ENCODE measurements around the gene PTPRK. TPM values are rescaled to one million over a fixed set of nuclear protein-coding genes. Genes with fewer than 3 reads are reported as not detected.

Gene PTPRK
- total RNA-seq, 1 experiment from 2014 or later: 94.4 TPM

GRCh38 chr6:128363020-128363813, 157.2 kb downstream of the PTPRK start:
- H3K4me1 ChIP-seq: peaks cover 59% of the 10 kb centered on the region
- no peaks in the 10 kb centered on the region for H3K36me3 ChIP-seq (ENCODE audit: control insufficient read depth, insufficient read depth, low read length)
- no peaks in the 10 kb centered on the region for H3K27me3 Mint-ChIP-seq (ENCODE audit: insufficient read depth, unreplicated experiment)
- no peak overlapping the region for H3K4me3 Mint-ChIP-seq (ENCODE audit: unreplicated experiment)
- no peaks in the 10 kb centered on the region for H3K9me3 Mint-ChIP-seq (ENCODE audit: unreplicated experiment)
- intact Hi-C loops (cut with micrococcal nuclease; ENCODE audit: unreplicated experiment): no loop called here
- no peaks in the 10 kb centered on the region for H3K9me3 ChIP-seq
- peaks cover 44% of the 10 kb centered on the region for H3K4me1 Mint-ChIP-seq (ENCODE audit: low read depth, unreplicated experiment)
- ChIA-PET POLR2A (no interaction called here), CTCF (no interaction called here)
- TF ChIP-seq CTCF (IDR thresholded peaks at IDR 0.05; ENCODE audit: insufficient read depth in 1 of 2, low read depth in 1 of 2, low read length in 1 of 2, severe bottlenecking in 1 of 2, unreplicated experiment in 1 of 2): no peak
- DNase-seq: no peak
- H3K27me3 ChIP-seq (replicated peaks; ENCODE audit: control insufficient read depth, insufficient read depth, low read length): no peaks in the 10 kb centered on the region
- H3K27ac Mint-ChIP-seq (ENCODE audit: unreplicated experiment): peak overlapping the region; percentile 78
- H3K4me3 ChIP-seq (ENCODE audit: low read depth, low read length): no peak overlapping the region
- BruUV-seq (replicated peaks): no TSS peak
- H3K36me3 Mint-ChIP-seq (ENCODE audit: insufficient read depth, unreplicated experiment): no peaks in the 10 kb centered on the region

GRCh38 chr6:128361378-128361777, 159.0 kb downstream of the PTPRK start:
- H3K27me3 ChIP-seq (replicated peaks; ENCODE audit: control insufficient read depth, insufficient read depth, low read length): no peaks in the 10 kb centered on the region
- BruUV-seq (replicated peaks): no TSS peak
- Mint-ChIP-seq H3K27ac (ENCODE audit: unreplicated experiment) (no peak overlapping the region), H3K4me1 (ENCODE audit: low read depth, unreplicated experiment) (peaks cover 36% of the 10 kb centered on the region), H3K27me3 (ENCODE audit: insufficient read depth, unreplicated experiment) (no peaks in the 10 kb centered on the region), H3K4me3 (ENCODE audit: unreplicated experiment) (no peak overlapping the region), H3K36me3 (ENCODE audit: insufficient read depth, unreplicated experiment) (no peaks in the 10 kb centered on the region), H3K9me3 (ENCODE audit: unreplicated experiment) (no peaks in the 10 kb centered on the region)
- POLR2A ChIA-PET: no interaction called here
- no peak for TF ChIP-seq CTCF (IDR thresholded peaks at IDR 0.05; ENCODE audit: insufficient read depth in 1 of 2, low read depth in 1 of 2, low read length in 1 of 2, severe bottlenecking in 1 of 2, unreplicated experiment in 1 of 2)
- H3K4me3 ChIP-seq (ENCODE audit: low read depth, low read length): no peak overlapping the region
- no peak for DNase-seq
- no peaks in the 10 kb centered on the region for H3K36me3 ChIP-seq (ENCODE audit: control insufficient read depth, insufficient read depth, low read length)
- peaks cover 43% of the 10 kb centered on the region for H3K4me1 ChIP-seq
- no peaks in the 10 kb centered on the region for H3K9me3 ChIP-seq
- intact Hi-C loops (cut with micrococcal nuclease; ENCODE audit: unreplicated experiment): no loop called here
- CTCF ChIA-PET: no interaction called here

GRCh38 chr6:128358244-128358776, 162.1 kb downstream of the PTPRK start:
- Histone ChIP-seq H3K4me3 (ENCODE audit: low read depth, low read length) (no peak overlapping the region), H3K36me3 (ENCODE audit: control insufficient read depth, insufficient read depth, low read length) (no peaks in the 10 kb centered on the region), H3K4me1 (peaks cover 17% of the 10 kb centered on the region), H3K27me3 (replicated peaks; ENCODE audit: control insufficient read depth, insufficient read depth, low read length) (no peaks in the 10 kb centered on the region), H3K9me3 (no peaks in the 10 kb centered on the region)
- Mint-ChIP-seq H3K4me3 (ENCODE audit: unreplicated experiment) (no peak overlapping the region), H3K36me3 (ENCODE audit: insufficient read depth, unreplicated experiment) (no peaks in the 10 kb centered on the region), H3K4me1 (ENCODE audit: low read depth, unreplicated experiment) (peaks cover 20% of the 10 kb centered on the region), H3K27ac (ENCODE audit: unreplicated experiment) (no peak overlapping the region), H3K9me3 (ENCODE audit: unreplicated experiment) (no peaks in the 10 kb centered on the region), H3K27me3 (ENCODE audit: insufficient read depth, unreplicated experiment) (no peaks in the 10 kb centered on the region)
- no TSS peak for BruUV-seq (replicated peaks)
- POLR2A ChIA-PET: no interaction called here
- TF ChIP-seq CTCF (IDR thresholded peaks at IDR 0.05; ENCODE audit: insufficient read depth in 1 of 2, low read depth in 1 of 2, low read length in 1 of 2, severe bottlenecking in 1 of 2, unreplicated experiment in 1 of 2): no peak
- DNase-seq: no peak
- CTCF ChIA-PET: no interaction called here
- intact Hi-C loops (cut with micrococcal nuclease; ENCODE audit: unreplicated experiment): no loop called here

Data from Caco-2 (cell line).